GM19099 (cell line): ENCODE results near the gene FER.
A peak's percentile ranks its signal among the peaks of the same experiment; 100 is the strongest.

Source experiments
- POLR2A ChIP-seq: IDR thresholded peaks from 3 replicates; pipeline ENCODE4 v1.6.1; 2011; ENCODE audit warnings: low read depth; ENCODE audit not compliant: insufficient read length; ENCODE audit errors: extremely low read depth

The FER gene

DNA sequence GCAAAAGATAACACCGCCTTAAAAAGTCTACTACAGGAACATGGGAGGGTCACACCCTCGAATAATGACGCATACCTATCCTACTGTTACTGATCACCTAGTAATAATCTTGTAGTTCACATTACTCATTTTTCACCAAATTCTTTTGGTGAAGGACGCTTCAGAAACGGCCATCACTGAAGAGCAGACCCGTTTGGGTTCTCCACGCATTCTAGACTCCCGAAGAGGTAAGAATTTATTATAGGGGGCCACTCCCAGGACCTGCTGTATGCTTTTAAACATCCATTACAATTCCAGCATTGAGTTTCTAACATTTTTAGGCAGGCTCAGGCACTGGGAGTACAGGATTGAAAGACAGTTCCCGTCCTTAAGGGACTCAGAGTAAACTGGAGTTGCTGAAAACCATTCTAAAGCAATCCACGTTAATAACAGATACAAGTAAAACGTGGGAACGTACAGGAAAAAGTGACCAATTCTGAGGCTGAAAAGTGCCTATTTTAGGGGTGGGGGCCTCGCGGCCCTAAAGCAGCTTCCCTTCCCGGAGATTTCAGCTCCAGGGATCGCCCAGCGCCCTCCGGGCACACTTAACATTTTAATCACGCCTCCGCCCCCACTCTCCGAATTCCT is at the start of gene FER:
FER (plus strand) TSS at position 124 of the 627 bp plus-strand sequence. CDS start 50,286 bp downstream, outside the sequence.
- peak; percentile 50 for TF ChIP-seq POLR2A

DNA sequence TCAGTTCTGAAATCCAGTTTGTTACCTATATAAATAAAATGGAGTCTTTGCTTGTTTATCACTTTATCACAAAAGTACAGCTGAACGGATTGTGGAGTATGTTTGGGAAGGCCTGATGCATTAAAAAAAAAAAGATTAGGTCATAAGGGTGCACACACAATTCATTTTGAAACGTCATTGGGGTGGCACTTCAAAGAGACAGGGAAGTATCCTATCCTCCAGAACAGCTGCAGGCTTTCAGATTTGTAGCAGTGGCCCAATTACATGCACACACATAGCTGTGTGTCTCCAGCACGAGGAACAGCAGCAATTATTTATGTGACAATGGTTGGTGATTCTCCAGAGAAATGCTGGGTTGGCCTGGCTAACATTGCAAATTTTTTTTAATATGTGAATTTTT is 46.8 kb upstream of the FER start:
- no peak for TF ChIP-seq POLR2A

DNA sequence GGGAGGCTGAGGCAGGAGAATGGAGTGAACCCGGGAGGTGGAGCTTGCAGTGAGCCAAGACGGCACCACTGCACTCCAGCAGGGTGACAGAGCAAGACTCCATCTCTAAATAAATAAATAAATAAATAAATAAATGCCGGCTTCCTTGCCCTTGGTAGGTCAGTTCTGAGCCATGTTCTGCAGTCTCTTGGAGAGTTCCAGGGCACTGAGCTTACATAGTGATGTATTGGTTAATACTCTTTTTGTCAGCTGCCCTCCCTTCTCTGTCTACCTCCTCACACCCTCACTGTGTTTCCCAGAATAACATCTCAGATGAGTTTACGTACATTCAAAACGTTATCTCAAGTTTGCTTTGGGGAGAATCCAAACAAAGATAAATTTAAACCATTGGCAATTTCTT is 45.2 kb upstream of the FER start:
- TF ChIP-seq POLR2A = no peak

DNA sequence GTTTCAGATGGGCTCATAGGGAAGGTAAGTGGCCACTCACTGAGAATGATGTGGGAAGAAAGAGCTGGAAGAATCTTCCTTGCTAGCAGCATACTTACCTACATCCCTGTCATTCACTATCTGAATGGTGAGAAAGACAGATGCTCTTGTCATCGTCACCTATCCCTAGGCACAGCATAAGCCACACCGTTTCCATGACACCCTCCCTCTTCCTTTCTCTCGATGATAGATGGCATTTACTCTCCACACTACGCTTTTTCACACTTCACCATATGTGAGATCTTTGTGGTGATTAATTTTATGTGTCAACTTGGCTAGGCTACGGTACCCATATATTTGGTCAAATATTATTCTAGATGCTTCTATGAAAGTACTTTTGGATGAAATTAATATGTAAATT is 44.4 kb upstream of the FER start:
- TF ChIP-seq POLR2A = no peak

DNA sequence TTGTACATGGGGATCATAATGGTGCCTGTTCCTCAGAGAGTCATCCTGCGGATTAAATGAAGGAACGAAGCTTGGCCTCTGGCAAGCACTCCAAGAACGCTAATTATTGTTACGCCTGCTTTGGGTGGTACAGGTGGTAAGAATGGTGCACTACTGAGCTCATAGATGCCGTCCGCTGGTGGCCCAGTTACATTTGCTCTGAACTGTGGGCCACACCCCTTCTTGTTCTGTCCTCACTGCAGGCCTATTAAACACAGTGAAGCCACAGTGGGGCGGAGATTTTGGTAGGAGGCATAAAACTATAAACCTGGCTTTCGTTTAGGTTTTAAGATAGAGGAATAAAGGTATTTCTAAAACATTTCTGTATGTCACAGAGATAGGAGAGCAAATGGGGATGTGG is 40.6 kb upstream of the FER start:
- TF ChIP-seq POLR2A = no peak

DNA sequence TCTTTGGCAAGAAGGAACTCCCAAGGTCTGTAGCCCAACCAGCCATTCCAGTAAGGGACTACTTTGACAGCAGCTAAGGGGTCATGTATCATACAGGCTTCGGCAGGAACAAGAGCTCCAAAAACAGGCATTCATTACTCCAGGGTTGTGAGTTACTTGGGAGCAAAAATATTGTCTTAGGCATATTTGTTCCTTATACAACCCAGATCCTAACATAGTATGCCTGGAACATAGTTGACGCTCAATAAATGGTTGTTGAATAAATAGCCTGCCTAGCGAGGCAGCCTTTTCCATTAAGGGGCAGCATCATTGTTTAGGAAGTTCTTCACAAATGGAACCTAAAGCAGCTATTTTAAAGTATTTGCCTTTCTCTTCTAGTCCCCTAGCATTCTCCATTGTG is 35.8 kb upstream of the FER start:
- TF ChIP-seq POLR2A = no peak

DNA sequence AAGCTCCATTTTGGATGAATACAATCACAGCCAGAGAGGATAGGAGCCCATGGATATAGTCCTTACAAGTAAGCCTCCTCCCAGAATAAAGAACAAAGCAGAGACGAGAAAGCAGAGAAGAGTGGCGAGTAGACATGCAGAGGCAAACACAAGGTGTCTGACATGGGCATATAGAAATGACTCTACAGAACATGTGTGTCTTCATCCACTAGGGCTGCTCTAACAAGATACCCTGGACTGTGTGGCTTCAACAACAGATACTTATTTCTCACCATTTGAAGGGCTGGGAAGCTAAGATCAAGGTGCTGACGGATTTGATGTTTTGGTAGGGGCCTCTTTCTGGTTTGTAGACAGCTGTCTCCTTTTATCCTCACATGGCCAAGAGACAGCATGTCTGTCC is 32.3 kb upstream of the FER start:
- TF ChIP-seq POLR2A = no peak

DNA sequence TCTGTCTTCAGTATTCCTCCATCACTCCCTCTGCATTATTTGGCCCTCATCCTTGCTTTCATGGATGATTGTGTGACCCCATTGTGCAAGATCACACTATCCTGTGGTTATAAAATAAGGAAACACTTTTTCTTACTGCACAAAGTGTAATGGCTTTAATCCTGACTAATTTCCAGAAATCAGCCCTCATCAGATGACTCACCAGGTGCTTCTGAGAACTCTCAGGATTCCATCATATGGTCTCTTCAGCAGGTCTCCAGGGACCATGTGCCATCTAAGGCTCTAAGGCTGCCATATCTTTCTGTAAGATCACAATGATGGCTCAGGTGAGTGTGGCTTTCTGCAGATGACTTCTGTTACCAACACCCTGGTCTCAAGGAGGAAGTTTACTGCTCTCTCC is 27.3 kb upstream of the FER start:
- TF ChIP-seq POLR2A = no peak

DNA sequence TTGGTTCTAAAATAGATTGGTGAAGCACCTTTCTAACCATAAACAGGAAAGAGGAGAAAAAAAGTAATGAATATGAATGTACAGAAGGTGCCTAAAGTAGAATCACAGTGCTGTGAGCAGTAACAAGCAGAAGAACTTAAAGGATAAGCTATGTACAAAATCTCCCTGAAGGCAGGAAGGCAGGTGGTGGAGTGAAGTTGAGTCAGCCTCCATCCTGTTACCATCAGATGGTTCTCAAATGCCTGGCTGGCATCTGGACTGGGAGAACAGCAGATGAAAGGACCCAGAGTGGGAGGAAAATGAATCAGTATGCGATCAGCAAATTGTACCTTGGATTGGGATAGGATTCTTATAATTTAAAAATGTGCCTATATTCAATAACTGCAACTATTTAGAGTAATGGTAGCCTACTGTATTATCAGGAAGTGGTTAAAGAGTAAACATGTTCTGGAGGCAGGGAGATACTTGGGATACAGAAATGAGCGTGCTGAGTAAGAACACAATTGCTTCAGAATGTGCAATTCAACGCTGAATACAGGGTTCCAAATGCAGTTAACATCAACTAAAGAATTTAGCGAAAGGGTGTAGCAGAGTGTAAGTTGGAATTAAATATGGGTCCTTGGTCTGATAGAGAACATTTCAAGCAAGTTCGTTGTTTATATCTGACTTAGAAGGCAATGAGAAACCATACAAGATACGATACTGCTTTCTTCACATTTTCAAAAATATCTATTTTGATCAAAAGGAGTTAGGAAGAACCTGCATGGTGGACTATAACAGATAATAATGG is 21.1 kb upstream of the FER start:
- TF ChIP-seq POLR2A = no peak

DNA sequence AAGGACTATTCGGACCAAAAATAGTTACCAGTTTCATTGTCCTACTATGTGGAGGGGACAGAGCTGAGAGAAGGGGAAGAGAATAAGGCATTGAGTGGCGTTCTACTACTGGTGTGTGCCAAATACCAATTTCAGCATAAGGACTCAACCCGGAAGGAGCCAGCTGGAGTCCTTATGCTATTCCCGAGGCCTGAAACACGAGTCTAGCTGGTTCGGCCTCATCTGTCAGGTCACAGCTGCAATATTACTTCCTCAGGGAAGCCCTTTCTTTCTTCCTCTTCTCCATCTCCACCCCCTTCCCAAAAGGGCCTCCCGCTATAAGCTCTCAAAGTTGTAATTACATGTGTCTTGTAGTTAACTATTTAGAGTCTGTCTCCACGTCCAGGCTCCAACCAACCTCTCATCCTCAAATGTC is 20.5 kb upstream of the FER start:
- no peak for TF ChIP-seq POLR2A

DNA sequence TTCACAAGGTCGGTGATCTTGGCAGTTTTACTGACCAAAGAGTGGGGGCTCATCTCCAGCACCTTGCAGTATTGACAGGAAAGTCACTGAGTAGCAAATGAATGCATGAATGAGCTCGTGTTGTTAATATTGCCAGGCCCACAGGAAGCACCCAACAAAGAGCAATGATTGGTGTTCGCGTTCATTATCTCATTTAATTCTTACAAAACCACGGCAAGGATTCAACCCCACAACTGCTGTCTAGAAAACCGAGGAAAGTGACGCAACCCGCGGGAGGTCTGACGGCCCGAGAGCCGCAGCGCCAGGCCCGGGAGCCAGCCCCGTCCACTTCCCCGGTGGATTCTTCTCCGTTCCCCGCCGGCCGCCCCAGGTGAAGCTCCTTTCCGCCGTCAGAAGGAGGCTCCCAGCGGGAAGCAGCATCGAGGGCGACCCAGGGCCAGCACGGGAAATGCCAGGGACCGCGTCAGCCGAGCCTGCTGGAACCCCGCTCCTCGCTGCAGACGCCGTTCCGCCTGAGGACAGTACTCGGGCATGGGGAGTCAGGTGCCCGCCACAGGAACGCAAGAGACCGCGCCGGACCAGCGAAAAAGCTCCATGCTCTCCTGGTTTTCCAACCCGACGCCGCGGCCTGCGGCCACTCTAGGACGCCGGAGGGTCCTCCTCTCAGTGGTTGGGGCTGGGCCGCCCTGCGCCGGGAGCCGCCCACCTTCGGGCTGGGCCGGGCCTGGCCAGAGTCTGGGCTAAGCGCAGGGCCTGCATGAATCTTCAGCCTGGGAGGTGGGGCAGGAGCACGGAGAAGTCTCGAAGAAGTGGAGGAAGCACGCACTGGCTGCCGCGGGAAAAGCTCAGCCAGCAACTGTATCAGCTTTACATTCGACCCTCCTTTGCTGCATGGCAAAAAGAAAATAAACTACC is 19.8 kb upstream of the FER start:
- peak; percentile 50 for TF ChIP-seq POLR2A

DNA sequence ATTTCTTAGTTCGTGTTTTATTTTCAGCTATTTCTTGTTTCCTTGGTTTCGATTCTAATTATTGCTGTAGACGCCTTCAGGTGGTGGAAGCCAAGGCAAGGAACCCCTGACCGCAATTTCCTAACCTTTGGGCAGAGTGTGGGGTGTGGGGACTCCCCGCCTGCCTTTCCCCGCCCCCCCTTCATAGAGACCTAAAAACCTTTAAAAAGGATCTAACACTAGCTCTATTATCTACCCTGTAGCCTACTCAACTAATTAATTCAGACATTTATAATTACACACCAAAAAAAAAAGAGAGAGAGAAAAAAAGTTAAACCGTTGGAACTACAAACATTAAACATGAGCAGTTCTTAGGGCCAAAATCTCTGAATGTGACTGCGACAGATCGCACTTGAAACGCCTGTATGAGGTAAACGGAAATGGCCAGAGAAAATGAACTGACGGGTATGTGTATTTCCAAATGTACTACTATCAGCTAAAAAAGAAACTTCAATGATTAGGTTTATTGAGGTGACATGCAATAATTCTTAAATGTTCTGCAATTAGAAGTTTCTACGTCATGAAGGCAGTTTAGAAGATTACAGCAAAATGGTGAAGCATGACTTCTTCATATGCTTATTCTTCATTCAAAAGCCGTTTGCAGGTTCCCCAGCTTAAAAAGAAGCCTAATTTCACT is 19.0 kb upstream of the FER start:
- no peak for TF ChIP-seq POLR2A

DNA sequence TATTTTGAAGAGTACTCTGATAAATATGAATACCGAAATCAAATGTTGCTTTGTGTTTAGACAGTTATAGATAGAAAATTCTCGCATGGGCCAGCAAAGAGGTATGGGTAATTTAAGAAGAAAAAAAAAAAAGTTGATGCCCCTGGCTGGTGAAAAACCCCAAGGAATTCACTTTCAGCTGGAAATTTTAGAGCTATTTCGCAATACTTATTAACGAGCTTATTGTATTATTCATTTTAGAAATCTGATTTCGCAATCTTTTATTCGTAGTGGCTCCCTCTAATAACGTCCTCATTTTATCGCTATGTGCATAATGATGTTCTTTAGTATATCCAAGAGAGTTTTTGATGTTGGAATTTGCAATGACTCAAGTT is 18.5 kb upstream of the FER start:
- no peak for TF ChIP-seq POLR2A

DNA sequence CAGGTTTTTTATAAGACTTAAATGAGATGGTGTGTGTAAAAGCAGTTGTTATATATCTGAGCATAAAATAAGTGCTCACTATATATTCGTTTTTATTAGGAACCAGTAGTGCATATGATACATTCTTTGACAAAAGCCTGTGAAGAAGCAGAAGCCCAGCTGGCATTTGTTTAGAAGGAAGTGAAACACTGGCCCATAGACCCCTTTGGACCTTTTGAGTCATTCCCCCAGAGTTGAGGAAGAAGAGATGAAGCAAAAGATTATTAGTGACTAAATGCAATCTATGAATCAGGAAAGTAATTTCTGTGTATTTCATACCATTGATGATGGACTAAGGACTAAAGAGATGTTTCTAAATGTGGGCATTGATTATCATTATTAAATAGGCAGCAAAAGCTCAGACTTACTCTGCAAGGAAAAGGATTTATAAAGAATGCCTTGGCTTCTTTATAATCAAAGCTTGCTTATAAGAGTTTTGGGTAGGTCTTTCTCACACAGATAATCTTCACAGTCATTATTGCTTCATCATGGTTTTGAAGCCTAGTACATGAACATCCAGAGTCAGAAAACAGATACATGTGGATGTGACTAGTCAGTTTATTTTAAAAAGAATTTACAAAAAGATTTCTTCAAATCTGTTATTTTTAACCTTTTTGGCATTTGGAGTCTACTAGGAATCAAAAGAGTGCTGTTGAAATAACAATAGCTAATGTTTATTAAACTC is 16.9 kb upstream of the FER start:
- no peak for TF ChIP-seq POLR2A
